NT2/D1 (cell line): ENCODE results near the gene SH2D6.

Experiments
- SUZ12 ChIP-seq: IDR thresholded peaks from 2 replicates; pipeline ENCODE4 v1.6.1; 2011; ENCODE audit not compliant: insufficient read length, insufficient read depth; ENCODE audit errors: extremely low read depth
- YY1 ChIP-seq: IDR thresholded peaks from 2 replicates; pipeline ENCODE4 v1.6.1; 2011; ENCODE audit not compliant: insufficient read length, insufficient read depth
- ZNF274 ChIP-seq: IDR thresholded peaks from 2 replicates; pipeline ENCODE4 v1.6.1; 2011; ENCODE audit warnings: mild to moderate bottlenecking, low read depth, low read length

GRCh38 chr2:85394261-85394681 lies 24.2 kb upstream of the SH2D6 start:
- TF ChIP-seq SUZ12 (no peak), ZNF274 (no peak), YY1 (no peak)
